Measurements from ENCODE around the gene RCVRN. TPM values are rescaled to one million over a fixed set of nuclear protein-coding genes. Genes with fewer than 3 reads are reported as not detected.

Gene RCVRN
- total and polyA plus RNA-seq, 2 of the 8 experiments (the other 6 are each of a cell fraction or from before 2014, with no cell fraction given), result not detected

DNA sequence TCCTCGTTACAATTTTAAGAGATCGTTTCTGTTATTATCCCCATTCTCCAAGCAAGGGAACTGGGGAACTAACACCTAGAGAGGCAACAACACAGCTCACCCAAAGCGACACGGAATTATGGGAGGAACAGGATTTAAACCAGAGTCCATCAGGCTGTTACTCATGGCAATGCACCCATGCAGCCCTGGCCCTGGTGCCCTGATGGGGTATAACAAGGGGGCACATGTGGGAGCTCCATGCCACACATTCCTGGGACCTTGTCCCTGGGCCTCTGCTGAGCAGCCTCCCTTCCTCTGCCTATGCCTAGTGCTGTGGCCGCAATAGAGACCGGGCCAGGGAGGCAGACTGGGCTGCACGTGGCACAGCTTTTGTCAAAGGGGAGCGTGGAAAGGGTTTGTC lies 13.3 kb upstream of the RCVRN start:
- CTCF ChIA-PET (ENCODE audit: partially characterized antibody), result interaction anchor here (0.6 to 6.0 kb wide), 10 partner anchors 8 to 430 kb away, joined by 3 to 49 read pairs (median 5); partner anchors contain the start of gene RCVRN
- 88% methylated on average over 8 of the region's 8 CpGs; no CpG with 5 or more reads in 1 of the 2 experiments for WGBS, 2 experiments (ENCODE audit: extremely low coverage in 1 of 2, insufficient coverage in 1 of 2, insufficient read length in 1 of 2, insufficient replicate concordance in 2 of 2, low coverage in 1 of 2, low lambda C conversion rate in 2 of 2, missing lambda C conversion rate in 1 of 2)
- no peak overlapping the region for H3K4me3 ChIP-seq (ENCODE audit: extremely low read depth in 1 of 4, insufficient read depth in 2 of 4, low read depth in 3 of 4, low read length in 4 of 4)
- TF ChIP-seq TEAD4 (IDR thresholded peaks at IDR 0.05; ENCODE audit: low read depth, low read length) (no peak), GABPA (IDR thresholded peaks at IDR 0.05; ENCODE audit: borderline replicate concordance, insufficient read depth, low read length) (no peak), NRF1 (IDR thresholded peaks at IDR 0.05; ENCODE audit: low read depth, low read length) (no peak), MAFK (IDR thresholded peaks at IDR 0.05; ENCODE audit: low read depth, low read length) (no peak), ASH2L (IDR thresholded peaks at IDR 0.05; ENCODE audit: low read length) (no peak), BACH1 (IDR thresholded peaks at IDR 0.05; ENCODE audit: low read length) (no peak), SP2 (IDR thresholded peaks at IDR 0.05; ENCODE audit: low read length) (no peak), MAX (IDR thresholded peaks at IDR 0.05) (no peak), RNF2 (IDR thresholded peaks at IDR 0.05; ENCODE audit: borderline replicate concordance, low read depth, low read length, missing control alignments, poor library complexity, severe bottlenecking) (no peak), EZH2 (IDR thresholded peaks at IDR 0.05; ENCODE audit: low read depth, low read length, severe bottlenecking) (no peak), HDAC2 (IDR thresholded peaks at IDR 0.05; ENCODE audit: borderline replicate concordance in 1 of 2, low read depth in 2 of 2, low read length in 2 of 2) (no peak), SIX5 (IDR thresholded peaks at IDR 0.05; ENCODE audit: low read depth, low read length) (no peak)
- TF ChIP-seq, protein P1, sequence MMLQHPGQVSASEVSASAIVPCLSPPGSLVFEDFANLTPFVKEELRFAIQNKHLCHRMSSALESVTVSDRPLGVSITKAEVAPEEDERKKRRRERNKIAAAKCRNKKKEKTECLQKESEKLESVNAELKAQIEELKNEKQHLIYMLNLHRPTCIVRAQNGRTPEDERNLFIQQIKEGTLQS (IDR thresholded peaks at IDR 0.05; ENCODE audit: insufficient read depth, low read depth, low read length), result no peak

More for the DNA sequence above, 13.3 kb upstream of the RCVRN start:
- Histone ChIP-seq H2AFZ (ENCODE audit: low read length) (no peak overlapping the region), H3K4me2 (ENCODE audit: insufficient read depth in 1 of 2, low read depth in 2 of 2, low read length in 2 of 2) (no peak overlapping the region), H3K79me1 (ENCODE audit: low read depth, low read length) (no peaks in the 10 kb centered on the region), H2BK15ac (ENCODE audit: low read length) (no peak overlapping the region), H3K79me2 (ENCODE audit: control insufficient read depth in 1 of 2, insufficient read depth in 2 of 2, low read length in 2 of 2) (no peaks in the 10 kb centered on the region), H4K20me1 (replicated peaks in 1 of 2; ENCODE audit: control insufficient read depth in 1 of 2, insufficient read depth in 2 of 2, low read length in 2 of 2) (no peaks in the 10 kb centered on the region), H2BK20ac (ENCODE audit: low read length) (no peak overlapping the region), H2BK5ac (ENCODE audit: low read depth, low read length) (no peak overlapping the region), H3K27ac (ENCODE audit: low read depth, low read length) (no peak overlapping the region), H2BK12ac (ENCODE audit: low read depth, low read length) (no peak overlapping the region), H3K4ac (replicated peaks; ENCODE audit: insufficient read length, low read depth, low read length) (no peak overlapping the region), H3K56ac (replicated peaks; ENCODE audit: insufficient read length, low read depth, low read length) (no peak overlapping the region), H3K23me2 (ENCODE audit: low read depth, low read length) (no peaks in the 10 kb centered on the region), H3K36me3 (ENCODE audit: control insufficient read depth in 2 of 4, insufficient read depth in 4 of 4, low read length in 3 of 4) (no peaks in the 10 kb centered on the region), H3K27me3 (replicated peaks in 1 of 4; ENCODE audit: control insufficient read depth in 3 of 4, extremely low read depth in 1 of 4, insufficient read depth in 3 of 4, low read length in 3 of 4) (no peaks in the 10 kb centered on the region), H3K9ac (replicated peaks in 1 of 4; ENCODE audit: extremely low read depth in 1 of 4, low read depth in 3 of 4, low read length in 3 of 4) (no peak overlapping the region), H3K23ac (ENCODE audit: insufficient read length) (no peak overlapping the region), H2AK5ac (ENCODE audit: low read depth, low read length) (no peak overlapping the region), H4K91ac (replicated peaks; ENCODE audit: insufficient read length, low read length) (no peak overlapping the region), H3K4me1 (replicated peaks in 1 of 4; ENCODE audit: control insufficient read depth in 3 of 4, insufficient read depth in 4 of 4, low read length in 3 of 4) (no peaks in the 10 kb centered on the region), H4K8ac (ENCODE audit: extremely low read depth, insufficient read depth, low read length) (no peak overlapping the region), H4K5ac (ENCODE audit: insufficient read length, low read depth, low read length) (no peak overlapping the region), H2BK120ac (replicated peaks; ENCODE audit: low read depth, low read length) (no peak overlapping the region), H3K14ac (ENCODE audit: insufficient read length) (no peak overlapping the region), H3K9me3 (ENCODE audit: insufficient read depth in 2 of 2, low read depth in 1 of 2, low read length in 1 of 2) (no peaks in the 10 kb centered on the region), H3K18ac (ENCODE audit: extremely low read depth, low read length) (no peak overlapping the region)
- FAIRE-seq, result no peak
- DNase-seq (ENCODE audit: low read depth in 1 of 2, low spot score in 2 of 2), result no peak
- POLR2A ChIA-PET (ENCODE audit: partially characterized antibody), result no interaction called here

All from H1 (cell line).